Vagina (tissue), 2 donors: ENCODE results near the gene DPP6.

Source experiments
- POLR2A ChIP-seq, 2 donors: fragments of 450-650 bp; IDR thresholded peaks; one replicate each; pipeline ENCODE4 v1.6.1; 2017; ENCODE audit warnings: antibody characterized with exemption in 2 of 2, mild to moderate bottlenecking in 2 of 2, moderate library complexity in 2 of 2
- POLR2AphosphoS5 ChIP-seq, 2 donors: sonication (generic); formaldehyde crosslinking; IDR thresholded peaks; one replicate each; pipeline ENCODE4 v1.9.0; 2017; ENCODE audit warnings: antibody characterized with exemption in 2 of 2, mild to moderate bottlenecking in 2 of 2, low read depth in 1 of 2; ENCODE audit not compliant: insufficient read depth in 1 of 2
- TF ChIP-seq, protein P1 (sequence below), 3 experiments: fragments of 450-650 bp in 2 of 3; fragments of 200-600 bp in 1 of 3; sonication (generic) in 1 of 3; IDR thresholded peaks; one replicate each; pipeline ENCODE4 v1.5.1; 2017 to 2019; ENCODE audit warnings: antibody characterized with exemption in 3 of 3, mild to moderate bottlenecking in 2 of 3, moderate library complexity in 2 of 3

GRCh38 chr7:154591544-154591943 is 539.3 kb downstream of the DPP6 start:
- no peak for TF ChIP-seq POLR2A (IDR thresholded peaks at IDR 0.05)
- TF ChIP-seq, protein P1, sequence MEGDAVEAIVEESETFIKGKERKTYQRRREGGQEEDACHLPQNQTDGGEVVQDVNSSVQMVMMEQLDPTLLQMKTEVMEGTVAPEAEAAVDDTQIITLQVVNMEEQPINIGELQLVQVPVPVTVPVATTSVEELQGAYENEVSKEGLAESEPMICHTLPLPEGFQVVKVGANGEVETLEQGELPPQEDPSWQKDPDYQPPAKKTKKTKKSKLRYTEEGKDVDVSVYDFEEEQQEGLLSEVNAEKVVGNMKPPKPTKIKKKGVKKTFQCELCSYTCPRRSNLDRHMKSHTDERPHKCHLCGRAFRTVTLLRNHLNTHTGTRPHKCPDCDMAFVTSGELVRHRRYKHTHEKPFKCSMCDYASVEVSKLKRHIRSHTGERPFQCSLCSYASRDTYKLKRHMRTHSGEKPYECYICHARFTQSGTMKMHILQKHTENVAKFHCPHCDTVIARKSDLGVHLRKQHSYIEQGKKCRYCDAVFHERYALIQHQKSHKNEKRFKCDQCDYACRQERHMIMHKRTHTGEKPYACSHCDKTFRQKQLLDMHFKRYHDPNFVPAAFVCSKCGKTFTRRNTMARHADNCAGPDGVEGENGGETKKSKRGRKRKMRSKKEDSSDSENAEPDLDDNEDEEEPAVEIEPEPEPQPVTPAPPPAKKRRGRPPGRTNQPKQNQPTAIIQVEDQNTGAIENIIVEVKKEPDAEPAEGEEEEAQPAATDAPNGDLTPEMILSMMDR (IDR thresholded peaks at IDR 0.05): no peak
- TF ChIP-seq POLR2AphosphoS5 (IDR thresholded peaks at IDR 0.05; ENCODE audit: insufficient read depth in 1 of 2, low read depth in 1 of 2): no peak
